ENCODE data around the gene GART. TPM values are rescaled to one million over a fixed set of nuclear protein-coding genes. Genes with fewer than 3 reads are reported as not detected.
A peak's percentile ranks its signal among the peaks of the same experiment; 100 is the strongest.

The GART gene
- total and polyA plus RNA-seq, 2 of the 4 experiments (the other 2 are of a cell fraction) = 29.9 to 73.8 TPM

- no peak overlapping the region for H3K18ac ChIP-seq (ENCODE audit: low read depth, low read length)
- no peak overlapping the region for H2BK15ac ChIP-seq (ENCODE audit: low read depth, low read length)
- no peaks in the 10 kb centered on the region for H3K9me3 ChIP-seq (ENCODE audit: control insufficient read depth, insufficient read depth, low read length)
- H3K9me1 ChIP-seq (ENCODE audit: insufficient read depth, low read length) = 0 out of 2 replicates have a peak, but pooled peaks cover 3% of the 10 kb centered on the region
- no peak overlapping the region for H4K8ac ChIP-seq (ENCODE audit: low read depth in 2 of 2, low read length in 2 of 2)
- DNase-seq (peak; percentile 21), ATAC-seq (ENCODE audit: low read depth) (no peak)
- no TSS peak for BruUV-seq (replicated peaks)
- H4K20me1 ChIP-seq (ENCODE audit: insufficient read depth, low read length) = peaks cover 22% of the 10 kb centered on the region
- H3K4ac ChIP-seq (ENCODE audit: low read depth, low read length) = no peak overlapping the region
- H2AK5ac ChIP-seq (ENCODE audit: low read depth, low read length) = no peak overlapping the region
- H3K14ac ChIP-seq (replicated peaks; ENCODE audit: low read depth, low read length) = no peak overlapping the region
- H3K4me3 ChIP-seq (ENCODE audit: insufficient read depth, low read depth, low read length) = no peak overlapping the region
- no peak overlapping the region for H2BK5ac ChIP-seq (ENCODE audit: low read depth, low read length, poor library complexity, severe bottlenecking)
- no peak overlapping the region for H3K56ac ChIP-seq (ENCODE audit: extremely low read depth, insufficient read depth, low read length)
- WGBS, 2 experiments (ENCODE audit: extremely low coverage in 2 of 2, insufficient read length in 1 of 2) = no CpG with 5 or more reads among the region's 2 CpGs
- no peak overlapping the region for H3K4me2 ChIP-seq (ENCODE audit: low read depth, low read length)
- no peaks in the 10 kb centered on the region for H3K27me3 ChIP-seq (ENCODE audit: control insufficient read depth, insufficient read depth, low read length)
- no peak overlapping the region for H4K5ac ChIP-seq (ENCODE audit: low read depth, low read length)
- no peak overlapping the region for H2BK120ac ChIP-seq (ENCODE audit: low read depth, low read length)
- H3K23ac ChIP-seq (ENCODE audit: low read depth, low read length) = no peak overlapping the region
- CTCF ChIA-PET = interaction anchor here (0.6 kb wide), 1 partner anchor 14 kb away, joined by 3 read pairs; no protein-coding TSS in a partner anchor
- H2AFZ ChIP-seq (replicated peaks; ENCODE audit: low read length, poor library complexity) = no peak overlapping the region
- peaks cover 32% of the 10 kb centered on the region for H3K36me3 ChIP-seq (ENCODE audit: control insufficient read depth, insufficient read depth, low read length)
- no peak overlapping the region for H3K9ac ChIP-seq (ENCODE audit: low read depth, low read length)
- H2BK20ac ChIP-seq (ENCODE audit: low read depth, low read length) = no peak overlapping the region
- H3K27ac ChIP-seq (ENCODE audit: insufficient read depth, low read length) = no peak overlapping the region
- no peak for TF ChIP-seq CTCF (conservative IDR thresholded peaks at IDR 0.05; ENCODE audit: low read depth, low read length)
- no peak for TF ChIP-seq RAD21 (IDR thresholded peaks at IDR 0.05; ENCODE audit: low read length)
- no peak for TF ChIP-seq CEBPB (IDR thresholded peaks at IDR 0.05; ENCODE audit: low read depth, low read length)
- no peak for TF ChIP-seq FOS (IDR thresholded peaks at IDR 0.05; ENCODE audit: low read depth, low read length)
- no peak for TF ChIP-seq RFX5 (IDR thresholded peaks at IDR 0.05; ENCODE audit: low read depth, low read length)
- TF ChIP-seq BHLHE40 (IDR thresholded peaks at IDR 0.05; ENCODE audit: low read depth, low read length) = no peak
- TF ChIP-seq MAFK (IDR thresholded peaks at IDR 0.05; ENCODE audit: low read depth, low read length) = no peak
- POLR2A ChIA-PET (ENCODE audit: unreplicated experiment) = no interaction called here
- in situ Hi-C loops (cut with MboI; ENCODE audit: low sequenced_read_pairs) (no loop called here), intact Hi-C loops (cut with micrococcal nuclease) (no loop called here), dilution Hi-C loops (cut with HindIII; ENCODE audit: low sequenced_read_pairs, unreplicated experiment) (no loop called here)
- H3K79me1 ChIP-seq (ENCODE audit: low read depth in 1 of 2, low read length in 2 of 2) = peaks cover 8 to 39% of the 10 kb centered on the region in 2 experiments
- H4K91ac ChIP-seq (ENCODE audit: insufficient read depth, low read depth, low read length) = no peak overlapping the region
- peaks cover 1% of the 10 kb centered on the region; the same call in 1 of the 2 replicates for H3K4me1 ChIP-seq (ENCODE audit: control insufficient read depth, insufficient read depth, low read length)
- H2AK9ac ChIP-seq (replicated peaks; ENCODE audit: low read depth, low read length, poor library complexity) = no peak overlapping the region
Observed at GRCh38 chr21:33566514-33566913, 24.6 kb upstream of the GART start.

All from IMR-90 (cell line).